Measurements from ENCODE around the gene HPS1. TPM values are rescaled to one million over a fixed set of nuclear protein-coding genes. Genes with fewer than 3 reads are reported as not detected.
A peak's percentile ranks its signal among the peaks of the same experiment; 100 is the strongest.

HPS1 gene
- total RNA-seq, 1 donor from 2014 or later = 31.9 TPM

DNA sequence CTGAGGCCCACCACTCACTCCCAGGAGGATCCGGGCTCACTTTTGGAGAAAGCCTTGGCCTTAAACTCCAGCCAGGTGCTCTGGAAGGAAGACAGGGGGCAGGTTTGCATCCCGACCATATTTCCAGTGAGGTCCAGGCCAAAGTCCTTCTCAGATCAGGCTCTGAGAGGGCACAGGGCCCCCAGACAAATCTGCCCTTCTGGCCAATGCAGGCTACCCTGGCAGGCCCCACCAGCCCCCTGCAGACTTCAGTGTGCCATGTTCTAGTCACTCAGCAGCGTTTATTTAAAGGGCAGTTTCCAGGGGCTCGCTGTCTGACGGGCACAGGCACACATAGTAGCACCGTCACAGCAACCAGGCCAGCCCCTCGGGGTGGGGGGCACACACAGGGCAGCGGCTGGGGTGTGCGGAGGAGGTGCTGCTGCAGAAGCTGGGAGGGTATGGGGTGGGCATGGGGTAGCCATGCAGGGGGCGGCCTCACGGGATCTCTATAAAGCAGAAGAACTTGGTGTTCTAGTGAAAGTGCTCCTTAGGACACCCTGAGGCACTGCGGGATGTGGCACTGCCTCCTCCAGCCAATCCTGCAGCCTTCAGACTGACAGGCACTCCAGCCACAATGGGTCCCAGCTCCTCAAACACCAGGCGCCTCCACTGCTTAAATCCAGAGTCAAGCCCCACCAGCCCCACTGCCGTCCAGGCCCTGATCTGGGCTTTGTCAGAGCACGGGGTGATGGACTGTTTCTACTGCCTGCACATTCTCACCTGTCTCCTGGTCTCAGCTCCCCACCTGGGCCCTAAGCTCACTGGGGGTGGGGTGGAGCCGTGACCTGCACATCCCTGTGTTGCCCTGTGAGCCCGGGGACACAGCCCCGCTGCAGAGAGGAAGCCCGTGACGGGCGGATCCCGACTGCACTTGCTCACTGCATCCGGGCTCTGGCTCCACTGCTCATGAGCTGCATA is 22.2 kb downstream of the HPS1 start:
- H3K27me3 ChIP-seq (ENCODE audit: low read depth) = no peaks in the 10 kb centered on the region
- peaks cover 10% of the 10 kb centered on the region for H3K4me1 ChIP-seq
- H3K4me3 ChIP-seq = no peak overlapping the region
- H3K9me3 ChIP-seq (replicated peaks) = no peaks in the 10 kb centered on the region
- no peak overlapping the region for H3K27ac ChIP-seq (replicated peaks)
- TF ChIP-seq, protein P1, sequence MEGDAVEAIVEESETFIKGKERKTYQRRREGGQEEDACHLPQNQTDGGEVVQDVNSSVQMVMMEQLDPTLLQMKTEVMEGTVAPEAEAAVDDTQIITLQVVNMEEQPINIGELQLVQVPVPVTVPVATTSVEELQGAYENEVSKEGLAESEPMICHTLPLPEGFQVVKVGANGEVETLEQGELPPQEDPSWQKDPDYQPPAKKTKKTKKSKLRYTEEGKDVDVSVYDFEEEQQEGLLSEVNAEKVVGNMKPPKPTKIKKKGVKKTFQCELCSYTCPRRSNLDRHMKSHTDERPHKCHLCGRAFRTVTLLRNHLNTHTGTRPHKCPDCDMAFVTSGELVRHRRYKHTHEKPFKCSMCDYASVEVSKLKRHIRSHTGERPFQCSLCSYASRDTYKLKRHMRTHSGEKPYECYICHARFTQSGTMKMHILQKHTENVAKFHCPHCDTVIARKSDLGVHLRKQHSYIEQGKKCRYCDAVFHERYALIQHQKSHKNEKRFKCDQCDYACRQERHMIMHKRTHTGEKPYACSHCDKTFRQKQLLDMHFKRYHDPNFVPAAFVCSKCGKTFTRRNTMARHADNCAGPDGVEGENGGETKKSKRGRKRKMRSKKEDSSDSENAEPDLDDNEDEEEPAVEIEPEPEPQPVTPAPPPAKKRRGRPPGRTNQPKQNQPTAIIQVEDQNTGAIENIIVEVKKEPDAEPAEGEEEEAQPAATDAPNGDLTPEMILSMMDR (IDR thresholded peaks at IDR 0.05; ENCODE audit: borderline replicate concordance) = no peak
- intact Hi-C loops (cut with micrococcal nuclease) = no loop called here
- DNase-seq = no peak
- peaks cover 64% of the 10 kb centered on the region for H3K36me3 ChIP-seq

DNA sequence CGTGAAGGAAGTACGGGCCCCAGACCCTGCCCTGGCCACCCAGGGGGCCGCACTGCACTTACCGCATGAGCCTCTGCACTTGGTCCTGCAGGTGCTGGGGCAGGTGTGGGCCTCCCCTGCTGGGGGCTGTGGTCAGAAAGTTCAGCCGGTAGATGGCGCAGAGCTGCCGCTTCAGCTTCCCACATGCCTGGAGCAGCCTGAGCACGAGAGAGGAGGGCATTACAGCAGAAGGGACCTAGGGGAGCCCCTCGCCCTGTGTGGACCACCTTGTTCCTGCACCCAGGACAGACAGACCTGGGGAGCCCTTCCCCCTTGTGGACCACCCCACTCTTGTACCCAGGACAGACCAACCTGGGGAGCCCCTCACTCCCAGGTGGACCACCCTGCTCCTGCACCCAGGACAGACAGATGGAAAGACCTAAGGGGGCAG is 23.0 kb downstream of the HPS1 start:
- no peak for DNase-seq
- Histone ChIP-seq H3K4me1 (peaks cover 10% of the 10 kb centered on the region), H3K4me3 (no peak overlapping the region), H3K27ac (replicated peaks) (no peak overlapping the region), H3K9me3 (replicated peaks) (no peaks in the 10 kb centered on the region), H3K36me3 (peaks cover 64% of the 10 kb centered on the region), H3K27me3 (ENCODE audit: low read depth) (no peaks in the 10 kb centered on the region)
- intact Hi-C loops (cut with micrococcal nuclease) = no loop called here
- TF ChIP-seq, protein P1 (IDR thresholded peaks at IDR 0.05; ENCODE audit: borderline replicate concordance) = peak; percentile 37

DNA sequence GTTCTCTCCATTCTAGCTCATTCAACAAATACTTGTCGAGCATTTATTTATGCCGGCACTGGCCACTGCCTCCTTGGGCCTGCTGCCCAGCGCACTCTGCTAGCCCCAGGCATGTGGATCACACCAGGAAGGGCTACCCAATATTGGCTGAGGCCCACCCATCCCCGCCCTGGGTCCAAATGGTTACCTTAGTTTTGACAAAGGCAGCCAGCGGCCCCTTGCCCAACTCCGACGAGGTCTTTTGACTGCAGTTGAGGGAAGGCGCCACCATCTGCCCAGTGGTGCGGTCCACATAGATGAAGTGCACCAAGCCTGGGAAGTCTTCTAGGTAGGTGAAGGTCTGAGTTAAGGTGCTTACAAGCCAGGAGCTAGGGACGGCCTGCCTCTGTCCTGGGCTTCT is 24.6 kb downstream of the HPS1 start:
- Histone ChIP-seq H3K4me3 (no peak overlapping the region), H3K9me3 (replicated peaks) (no peaks in the 10 kb centered on the region), H3K27me3 (ENCODE audit: low read depth) (no peaks in the 10 kb centered on the region), H3K36me3 (peaks cover 64% of the 10 kb centered on the region), H3K4me1 (peaks cover 10% of the 10 kb centered on the region), H3K27ac (replicated peaks) (no peak overlapping the region)
- intact Hi-C loops (cut with micrococcal nuclease) = no loop called here
- no peak for DNase-seq
- TF ChIP-seq, protein P1 (IDR thresholded peaks at IDR 0.05; ENCODE audit: borderline replicate concordance) = no peak

DNA sequence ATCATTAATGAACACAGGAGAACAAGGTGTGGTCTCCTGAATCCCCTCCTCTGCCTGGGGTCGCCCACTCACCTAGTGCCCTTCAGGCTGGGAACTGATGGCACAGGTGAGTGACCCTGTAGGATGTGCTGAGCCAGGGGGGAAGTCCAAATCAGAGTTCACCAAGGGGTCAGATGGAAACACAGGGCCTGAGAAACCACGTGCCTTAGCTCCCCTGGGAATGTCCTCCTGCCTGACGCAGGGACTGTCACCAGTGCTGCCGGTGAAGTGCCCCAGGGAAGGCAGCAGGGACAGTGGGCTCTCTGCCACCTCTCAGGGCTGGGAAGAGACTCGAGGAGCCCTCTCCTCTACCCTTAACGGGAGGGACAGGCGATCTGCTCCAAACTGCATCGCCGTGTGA is 25.9 kb downstream of the HPS1 start:
- peak overlapping the region; percentile 52 for H3K27ac ChIP-seq (replicated peaks)
- intact Hi-C loops (cut with micrococcal nuclease) = no loop called here
- no peaks in the 10 kb centered on the region for H3K9me3 ChIP-seq (replicated peaks)
- peak; percentile 66 for DNase-seq
- peaks cover 59% of the 10 kb centered on the region for H3K36me3 ChIP-seq
- no peak overlapping the region for H3K4me3 ChIP-seq
- no peaks in the 10 kb centered on the region for H3K27me3 ChIP-seq (ENCODE audit: low read depth)
- TF ChIP-seq, protein P1 (IDR thresholded peaks at IDR 0.05; ENCODE audit: borderline replicate concordance) = no peak
- H3K4me1 ChIP-seq = peaks cover 16% of the 10 kb centered on the region

DNA sequence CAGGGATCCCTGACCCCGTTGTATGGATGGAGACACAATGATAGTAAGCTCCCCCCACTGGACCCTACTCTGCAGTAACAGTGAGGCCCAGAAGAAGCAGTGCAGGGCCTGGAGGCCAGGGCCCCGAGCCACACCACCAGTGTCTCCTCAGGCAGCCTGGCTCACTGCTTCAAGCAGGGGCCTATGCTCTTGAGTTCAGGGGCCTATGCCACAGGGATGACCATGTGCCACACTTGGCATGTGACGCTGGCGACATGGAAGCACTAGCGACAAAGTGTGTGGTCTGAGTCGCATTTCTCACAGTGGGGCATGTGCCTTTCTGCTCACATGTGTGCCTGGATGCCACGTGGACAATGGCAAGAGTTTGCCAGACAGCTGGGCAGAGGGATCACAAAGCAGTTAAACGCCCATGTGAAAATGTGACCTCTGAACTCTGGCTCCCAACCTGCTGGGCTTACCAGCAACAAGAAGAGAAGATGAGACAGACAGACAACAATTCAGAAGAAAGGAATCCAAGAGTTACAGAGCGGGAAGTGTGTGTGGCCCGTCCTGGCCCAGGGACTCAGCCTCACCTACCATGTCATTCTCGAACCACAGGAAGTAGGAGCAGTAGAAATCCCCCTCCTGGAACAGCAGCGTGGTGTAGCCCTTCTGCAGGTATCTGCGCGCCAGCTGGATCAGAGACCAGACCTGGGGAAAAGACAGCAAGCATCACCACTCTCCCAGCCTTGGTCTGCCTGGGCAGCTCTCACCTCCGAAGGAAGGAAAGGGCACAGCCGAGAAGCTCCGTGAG is 27.1 kb downstream of the HPS1 start:
- Histone ChIP-seq H3K4me3 (no peak overlapping the region), H3K4me1 (peaks cover 27% of the 10 kb centered on the region), H3K36me3 (peaks cover 52% of the 10 kb centered on the region), H3K27ac (replicated peaks) (no peak overlapping the region), H3K9me3 (replicated peaks) (no peaks in the 10 kb centered on the region), H3K27me3 (ENCODE audit: low read depth) (no peaks in the 10 kb centered on the region)
- intact Hi-C loops (cut with micrococcal nuclease) = no loop called here
- DNase-seq = no peak
- TF ChIP-seq, protein P1 (IDR thresholded peaks at IDR 0.05; ENCODE audit: borderline replicate concordance) = no peak
